8988T (cell line): ENCODE results near the gene ARL6IP6.
"Not testable (repeated sequence)": the region's sequence is repeated elsewhere in the genome, so short reads cannot be mapped to it uniquely, and the experiment has no call there.

Source experiments
- DNase-seq: peaks from one replicate; pipeline ENCODE4 v3.0.0; 2011

The ARL6IP6 gene

DNA sequence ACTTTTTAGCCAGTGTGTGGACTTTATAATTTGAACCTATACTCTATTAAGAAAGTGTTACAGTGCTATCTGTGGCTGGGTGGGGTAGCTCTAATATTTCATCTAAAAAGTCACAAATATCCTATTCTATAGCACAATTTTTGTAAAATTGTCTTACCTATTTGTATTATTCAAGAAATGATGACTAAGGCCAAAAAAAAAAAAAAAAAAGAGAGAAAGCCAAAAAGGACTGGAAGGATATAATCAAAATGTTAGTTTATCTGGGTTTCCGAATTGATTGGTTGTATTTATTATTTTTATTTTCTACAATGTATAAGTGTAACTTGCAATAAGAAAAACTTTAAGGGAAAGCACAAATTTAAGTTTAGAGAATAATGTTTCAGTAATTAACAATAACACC lies 5.5 kb downstream of the ARL6IP6 start:
- DNase-seq, result no peak

DNA sequence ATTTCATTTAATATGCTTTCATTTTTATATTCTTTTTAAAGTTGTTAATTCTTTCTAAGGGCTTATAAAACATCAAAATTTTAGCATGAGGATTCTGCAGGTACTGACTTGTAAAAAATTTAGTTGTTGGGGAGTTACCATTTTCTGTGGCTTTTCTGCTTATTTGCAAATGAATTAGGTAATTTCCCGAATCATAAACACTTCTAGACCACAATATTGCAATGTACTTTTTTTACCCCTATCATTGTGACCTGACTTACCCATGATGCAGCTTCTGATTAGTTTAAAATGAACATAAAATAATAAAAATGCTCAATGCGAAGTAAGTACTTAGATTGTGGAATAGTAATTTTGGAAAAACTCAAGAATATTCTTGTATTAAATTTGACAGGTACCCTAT lies 11.4 kb downstream of the ARL6IP6 start:
- no peak for DNase-seq

DNA sequence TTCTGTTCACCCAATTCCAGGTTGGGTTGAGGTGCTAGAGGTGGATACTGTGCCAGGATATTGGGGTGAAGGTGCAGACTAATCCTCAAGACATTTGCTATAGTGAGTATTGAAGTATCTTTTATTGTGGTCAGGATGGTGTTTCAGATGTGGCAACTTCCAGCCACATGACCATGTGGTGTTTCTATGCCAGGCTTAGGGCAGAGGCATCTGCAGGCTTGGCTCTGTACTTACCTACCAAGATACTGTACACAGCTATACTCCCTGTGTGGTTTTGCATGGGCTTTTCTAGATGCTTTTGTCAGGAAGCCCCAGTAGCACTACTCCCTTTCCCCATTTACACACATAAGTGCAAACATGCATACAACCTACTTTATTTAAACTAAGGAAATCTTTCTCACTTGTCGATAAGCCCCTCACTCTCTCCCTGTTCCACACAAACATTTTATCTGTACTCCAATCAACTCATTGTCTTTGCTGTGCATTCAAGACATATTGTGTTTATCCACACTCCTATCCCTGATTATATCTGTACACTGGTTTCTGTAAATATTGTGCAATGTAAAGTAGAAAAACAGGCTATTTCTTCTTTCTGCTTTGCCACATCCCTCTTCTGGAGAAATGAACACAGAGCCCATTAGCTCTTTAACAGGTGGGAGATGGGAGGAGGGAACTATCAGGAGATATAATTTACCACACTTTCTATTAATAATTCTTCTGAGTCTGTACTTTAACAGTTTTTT lies 12.3 kb downstream of the ARL6IP6 start:
- no peak for DNase-seq

DNA sequence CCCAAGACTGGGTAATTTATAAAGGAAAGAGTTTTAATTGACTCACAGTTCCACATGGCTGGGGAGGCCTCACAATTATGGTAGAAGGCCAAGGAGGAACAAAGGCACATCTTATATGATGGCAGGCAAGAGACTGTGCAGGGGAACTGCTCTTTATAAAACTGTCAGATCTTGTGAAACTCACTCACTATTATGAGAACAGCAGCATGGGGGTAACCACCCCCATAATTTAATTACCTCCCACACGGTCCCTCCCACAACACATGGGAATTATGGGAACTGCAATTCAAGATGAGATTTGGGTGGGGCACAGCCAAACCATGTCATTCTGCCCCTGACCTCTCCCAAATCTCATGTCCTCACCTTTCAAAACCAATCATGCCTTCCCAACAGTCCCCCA lies 19.1 kb downstream of the ARL6IP6 start:
- not testable (repeated sequence) for DNase-seq

DNA sequence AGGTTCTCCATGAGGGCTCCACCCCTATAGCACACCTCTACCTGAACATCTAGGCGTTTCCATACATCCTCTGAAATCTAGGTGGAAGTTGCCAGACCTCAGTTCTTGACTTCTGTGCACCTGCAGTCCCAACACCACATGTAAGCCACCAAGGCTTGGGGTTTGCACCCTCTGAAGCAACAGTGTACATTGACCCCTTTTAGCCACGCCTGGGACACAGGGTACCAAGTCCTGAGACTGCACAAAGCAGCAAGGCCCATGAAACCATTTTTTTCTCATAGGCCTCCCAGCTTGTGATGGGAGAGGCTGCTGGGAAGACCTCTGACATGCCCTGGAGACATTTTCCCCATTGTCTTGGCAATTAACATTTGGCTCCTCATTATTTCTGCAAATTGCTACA lies 20.0 kb downstream of the ARL6IP6 start:
- DNase-seq, result no peak

DNA sequence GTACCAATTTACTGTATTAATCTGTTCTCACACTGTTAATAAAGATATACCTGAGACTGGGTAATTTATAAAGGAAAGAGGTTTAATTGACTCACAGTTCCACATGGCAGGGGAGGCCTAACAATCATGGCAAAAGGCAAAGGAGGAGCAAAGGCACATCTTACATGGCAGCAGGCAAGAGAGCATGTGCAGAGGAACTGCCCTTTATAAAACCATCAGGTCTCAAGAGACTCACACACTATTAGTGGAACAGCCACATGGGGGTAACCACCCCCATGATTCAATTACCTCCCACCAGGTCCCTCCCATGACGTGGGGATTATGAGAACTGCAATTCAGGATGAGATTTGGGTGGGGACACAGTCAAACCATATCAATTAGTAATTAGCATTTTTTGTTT lies 21.3 kb downstream of the ARL6IP6 start:
- not testable (repeated sequence) for DNase-seq

DNA sequence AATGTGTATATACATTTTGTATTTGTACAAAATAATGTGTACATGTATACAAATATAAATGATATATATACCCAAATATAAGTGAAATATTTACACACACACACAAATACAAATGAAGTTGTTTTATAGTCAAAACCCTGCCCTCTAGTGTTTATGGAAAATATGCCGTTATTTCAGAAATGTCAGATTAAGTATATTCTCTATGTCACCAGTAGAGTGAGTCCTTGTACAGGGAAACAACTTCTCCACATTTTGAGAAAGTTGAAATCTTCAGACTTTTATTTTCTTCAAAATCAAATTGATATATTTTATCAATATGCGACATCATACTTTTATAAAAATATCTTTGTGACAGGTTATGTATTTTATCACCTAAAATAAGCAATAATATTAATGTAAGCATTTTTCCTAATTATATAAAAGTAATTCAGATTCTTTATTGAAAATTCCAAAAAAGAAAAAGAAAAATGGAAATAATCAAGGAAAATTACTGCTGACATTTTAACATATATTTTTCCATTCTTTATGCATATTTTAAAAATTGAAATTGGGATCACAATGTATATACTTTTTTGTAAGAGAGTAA lies 22.4 kb downstream of the ARL6IP6 start:
- DNase-seq, result no peak

DNA sequence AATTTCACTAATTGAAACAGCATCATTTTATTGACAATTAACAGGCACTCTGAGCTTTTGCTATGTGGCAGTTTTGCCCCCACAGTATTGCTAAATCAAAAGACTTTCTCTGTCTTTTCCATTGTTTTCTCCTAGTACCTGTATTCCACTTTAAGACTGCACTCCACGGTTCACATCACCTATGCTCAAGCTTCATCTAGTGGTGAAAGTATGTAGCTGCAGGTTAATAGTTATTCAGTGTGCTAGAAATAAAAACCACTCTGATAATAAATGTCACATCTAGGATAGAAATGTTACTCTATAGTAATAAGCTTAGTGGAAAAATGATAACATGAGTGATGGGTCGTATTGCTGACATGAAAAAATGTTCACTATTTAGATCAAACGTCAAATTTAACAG lies 24.6 kb downstream of the ARL6IP6 start:
- no peak for DNase-seq

DNA sequence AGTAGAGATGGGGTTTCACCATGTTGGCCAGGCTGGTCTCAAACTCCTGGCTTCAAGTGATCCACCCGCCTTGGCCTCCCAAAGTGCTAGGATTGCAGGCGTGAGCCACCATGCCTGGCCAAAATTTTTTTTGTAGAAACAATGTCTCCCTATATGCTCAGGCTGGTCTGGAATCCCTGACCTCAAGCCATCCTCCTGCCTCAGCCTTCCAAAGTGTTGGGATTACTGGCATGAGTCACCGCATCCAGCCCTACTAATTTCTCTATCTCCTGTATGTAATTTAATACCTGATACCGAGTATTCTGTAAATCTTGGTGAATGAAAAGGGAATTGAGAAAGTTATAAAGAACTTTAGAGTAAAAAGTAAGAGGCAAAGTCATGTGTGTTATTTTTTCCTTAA lies 29.3 kb downstream of the ARL6IP6 start:
- DNase-seq, result not testable (repeated sequence)

DNA sequence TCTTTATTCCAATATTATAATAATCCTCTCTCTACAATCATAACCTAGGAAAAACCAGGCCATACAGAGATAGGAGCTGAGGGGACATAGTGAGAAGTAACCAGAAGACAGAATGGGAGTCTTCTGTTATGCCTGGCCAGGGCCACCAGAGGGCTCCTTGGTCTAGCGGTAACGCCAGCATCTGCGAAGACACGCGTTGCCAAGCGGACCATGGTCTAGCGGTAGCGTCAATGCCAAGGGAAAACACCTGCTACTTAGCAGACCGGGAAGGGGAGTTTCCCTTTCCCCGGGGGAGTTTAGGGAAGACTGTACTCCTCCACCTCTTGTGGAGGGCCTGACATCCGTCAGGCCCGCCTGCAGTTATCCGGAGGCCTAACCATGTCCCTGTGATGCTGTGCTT lies 36.6 kb downstream of the ARL6IP6 start:
- no peak for DNase-seq

DNA sequence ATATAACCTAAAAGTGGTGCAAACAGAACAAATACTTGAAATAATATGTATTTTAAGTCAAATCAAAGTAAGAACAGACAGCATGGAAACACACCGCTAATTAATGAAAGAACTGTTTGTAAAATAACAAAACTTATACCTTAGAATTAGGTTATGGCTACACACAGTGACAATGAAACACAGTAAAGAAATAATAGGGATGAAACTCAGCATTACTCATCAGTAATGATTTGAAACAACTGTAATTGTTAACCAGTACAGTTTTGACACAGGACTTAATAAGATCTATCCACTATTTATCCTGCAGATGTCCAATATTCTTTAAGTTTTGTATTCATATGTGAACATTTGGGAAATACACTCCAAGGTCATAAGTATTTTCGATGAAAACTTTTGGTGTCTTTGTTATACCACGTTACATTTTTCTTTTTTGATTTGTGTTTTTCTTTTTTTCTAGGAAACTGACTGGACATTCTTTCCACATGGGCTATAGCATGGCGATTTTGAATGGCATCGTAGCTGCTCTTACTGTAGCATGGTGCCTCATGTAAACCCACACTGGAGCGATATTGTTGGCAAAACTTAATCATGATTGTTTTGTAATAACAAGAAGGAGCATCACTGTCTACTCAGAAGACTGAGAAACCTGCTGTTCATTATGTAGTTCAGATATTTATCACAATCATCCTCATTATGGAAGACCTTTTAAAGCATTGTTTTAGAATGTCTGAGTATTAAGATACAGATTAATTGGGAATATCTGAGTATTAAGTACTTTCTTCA lies 41.1 kb downstream of the ARL6IP6 start:
- no peak for DNase-seq

DNA sequence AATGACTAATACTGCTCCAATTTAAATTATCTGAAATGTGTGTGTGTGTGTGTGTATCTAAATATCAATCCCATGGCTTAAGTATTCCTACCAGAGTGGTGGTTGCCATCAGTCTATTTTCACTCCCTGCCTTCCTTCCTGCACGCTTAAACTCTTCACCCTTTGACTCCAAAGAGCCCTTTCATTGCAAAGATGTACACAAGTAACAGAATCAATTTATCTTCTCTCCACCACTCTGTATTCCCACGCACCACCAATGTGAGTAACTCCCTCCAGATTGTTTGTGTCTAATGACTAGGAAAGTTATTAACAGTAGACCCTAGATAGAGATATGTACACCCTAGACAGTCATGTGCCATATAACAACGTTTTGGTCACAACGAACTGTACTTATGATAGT lies 42.8 kb downstream of the ARL6IP6 start:
- no peak for DNase-seq

DNA sequence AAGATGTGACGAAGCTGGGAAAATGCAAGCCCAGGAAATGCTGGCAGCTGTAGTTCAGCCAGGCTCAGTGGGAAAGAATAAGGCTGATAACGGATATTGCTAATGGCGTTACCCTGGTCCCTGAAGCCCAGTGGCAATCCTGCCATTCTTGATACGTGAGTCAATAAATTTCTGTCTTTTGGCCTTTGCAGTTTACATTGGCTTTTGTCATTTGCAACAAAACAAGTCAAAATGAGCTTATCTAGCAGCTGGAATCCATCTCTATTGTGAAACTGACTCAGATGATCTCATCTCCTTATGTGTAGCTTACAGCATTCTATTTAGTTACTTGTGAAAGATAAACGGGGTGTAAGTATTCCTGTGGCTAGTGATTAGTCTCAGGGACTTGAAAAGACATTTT lies 43.8 kb downstream of the ARL6IP6 start:
- DNase-seq, result no peak

DNA sequence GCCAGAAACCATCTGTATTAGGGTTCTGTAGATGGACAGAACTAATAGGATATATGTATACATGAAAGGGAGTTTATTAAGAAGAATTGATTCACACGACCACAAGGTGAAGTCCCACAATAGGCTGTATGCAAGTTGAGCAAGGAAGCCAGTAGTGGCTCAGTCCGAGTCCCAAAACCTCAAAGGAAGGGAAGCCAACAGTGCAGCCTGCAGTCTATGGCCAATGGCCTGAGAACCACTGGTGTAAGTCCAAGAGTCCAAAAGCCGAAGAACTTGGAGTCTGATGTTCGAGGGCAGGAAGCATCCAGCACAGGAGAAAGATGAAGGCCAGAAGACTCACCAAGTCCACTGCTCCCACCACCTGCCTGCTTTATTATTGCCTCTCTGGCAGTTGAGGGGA lies 44.8 kb downstream of the ARL6IP6 start:
- not testable (repeated sequence) for DNase-seq

DNA sequence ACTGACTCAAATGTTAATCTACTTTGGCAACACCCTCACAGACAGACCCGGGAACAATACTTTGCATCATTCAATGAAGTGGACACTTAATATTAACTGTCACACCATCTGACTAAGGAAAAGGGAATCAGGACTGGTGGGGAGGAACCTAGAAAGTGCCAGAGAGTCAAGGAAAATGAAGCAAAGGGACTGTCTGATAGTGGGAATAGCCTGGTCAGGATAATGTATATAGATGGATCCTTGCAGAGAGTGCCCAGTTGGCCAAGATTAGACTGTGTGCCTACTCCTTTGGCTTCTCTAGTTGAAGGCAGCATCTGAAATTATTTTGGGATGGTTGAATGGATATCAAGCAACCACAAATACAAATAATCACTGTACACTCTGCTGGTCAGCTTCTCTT lies 45.2 kb downstream of the ARL6IP6 start:
- no peak for DNase-seq

DNA sequence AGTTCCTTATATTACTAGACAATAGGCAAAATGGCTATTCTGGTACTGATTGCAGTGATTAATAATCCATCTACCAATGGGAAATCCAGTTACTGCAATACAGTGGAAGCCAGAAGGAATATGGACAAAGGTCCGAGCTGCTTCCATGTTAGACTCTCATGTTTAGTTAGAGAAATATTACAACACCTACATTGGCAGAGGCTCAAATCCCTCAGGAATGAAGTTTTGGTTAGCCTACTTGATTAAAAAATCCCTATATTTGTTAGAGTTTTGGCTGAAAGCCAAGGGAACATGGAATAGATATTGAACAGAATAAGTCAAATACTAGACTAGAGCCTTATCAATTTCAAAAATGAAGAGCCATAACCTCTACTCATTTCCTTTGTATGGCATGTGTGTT lies 48.5 kb downstream of the ARL6IP6 start:
- DNase-seq, result no peak

DNA sequence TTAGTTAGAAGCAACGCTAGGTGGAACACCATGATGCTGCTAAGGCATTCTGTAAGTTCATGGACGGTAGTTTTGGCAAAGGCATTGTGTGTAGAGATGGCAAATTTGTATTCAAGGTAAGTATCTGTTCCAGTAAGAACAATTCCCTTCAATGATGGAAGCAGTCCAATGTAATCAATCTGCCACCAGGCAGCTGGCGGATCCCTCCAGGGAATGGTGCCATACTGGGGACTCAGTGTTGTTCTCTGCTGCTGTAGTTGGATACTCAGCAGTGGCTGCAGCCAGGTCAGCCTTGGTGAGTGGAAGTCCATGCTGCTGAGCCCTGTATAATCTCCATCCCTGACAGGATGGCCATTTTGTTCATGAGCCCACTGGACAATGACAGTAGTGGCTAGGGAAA lies 62.8 kb downstream of the ARL6IP6 start:
- no peak for DNase-seq

DNA sequence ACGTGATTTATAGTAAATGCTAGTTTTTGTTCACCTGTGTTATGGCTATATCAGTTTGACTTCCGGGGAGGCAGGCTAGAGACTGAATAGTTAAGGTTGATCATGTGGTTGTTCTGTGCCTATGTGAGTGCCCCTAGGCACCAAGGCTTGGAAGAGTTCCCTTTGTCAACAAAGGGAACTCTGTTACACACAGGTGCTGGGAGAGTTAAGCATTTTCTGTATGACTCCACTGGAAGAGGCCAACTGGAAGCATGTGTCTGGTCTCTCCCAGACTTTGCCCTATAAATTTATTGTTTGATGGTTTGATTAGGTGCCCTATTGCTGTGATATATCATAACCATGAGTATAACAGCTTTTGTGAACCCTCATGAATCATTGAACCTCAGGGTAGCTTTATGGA lies 63.8 kb downstream of the ARL6IP6 start:
- DNase-seq, result no peak

DNA sequence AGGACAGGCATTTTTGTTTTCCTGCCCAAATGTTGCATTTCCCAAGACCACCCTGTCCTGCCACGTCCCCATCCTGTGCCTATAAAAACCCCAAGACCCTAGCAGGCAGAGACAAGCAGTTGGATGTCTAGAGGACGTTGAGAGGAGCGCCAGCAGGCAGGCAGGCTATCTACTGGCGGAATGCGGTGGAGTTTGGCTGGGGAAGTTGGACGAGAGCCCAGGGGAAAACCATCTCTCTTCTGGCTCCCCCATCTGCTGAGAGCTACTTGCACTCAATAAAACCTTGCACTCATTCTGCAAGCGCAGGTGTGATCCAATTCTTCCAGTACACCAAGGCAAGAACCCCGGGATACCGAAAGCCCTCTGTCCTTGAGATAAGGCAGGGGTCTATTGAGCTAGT lies 72.5 kb downstream of the ARL6IP6 start:
- no peak for DNase-seq

DNA sequence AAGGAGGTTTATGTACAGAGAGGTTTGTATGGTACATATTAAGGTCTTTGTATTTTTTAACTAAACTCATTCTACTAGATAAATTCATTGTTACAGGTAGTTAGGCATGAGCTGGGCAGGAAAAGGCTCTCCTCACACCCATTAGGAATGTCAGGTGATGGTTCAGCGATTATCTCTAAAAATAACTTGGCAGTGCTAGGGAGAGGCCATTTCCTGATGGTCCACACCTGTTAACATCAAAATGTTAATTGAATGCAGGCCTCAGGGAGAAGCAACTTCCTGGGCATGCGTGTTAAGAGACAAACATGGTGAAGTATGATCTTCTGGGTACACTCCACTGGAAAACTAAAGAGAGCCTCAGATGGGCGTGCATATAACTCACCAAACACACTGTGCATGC lies 73.6 kb downstream of the ARL6IP6 start:
- no peak for DNase-seq

DNA sequence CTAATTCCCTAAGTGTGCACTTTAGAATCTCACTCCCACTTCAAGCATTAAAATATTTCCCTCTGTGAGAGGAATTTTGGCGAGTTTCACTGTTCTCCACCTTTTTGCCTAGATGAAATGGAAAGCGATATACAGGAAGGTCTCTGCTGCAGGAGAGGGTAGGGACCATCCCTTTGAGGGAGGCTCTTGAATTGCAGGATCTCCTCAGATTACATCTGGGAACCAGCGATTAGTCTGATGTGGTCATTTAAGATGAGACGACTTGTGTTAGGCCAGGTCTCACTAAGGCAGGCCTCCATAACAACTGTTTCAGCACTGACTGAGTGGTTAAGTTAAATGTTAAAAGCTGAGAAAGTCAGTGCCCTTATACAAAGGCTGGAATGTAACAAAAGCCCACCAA lies 74.6 kb downstream of the ARL6IP6 start:
- no peak for DNase-seq

DNA sequence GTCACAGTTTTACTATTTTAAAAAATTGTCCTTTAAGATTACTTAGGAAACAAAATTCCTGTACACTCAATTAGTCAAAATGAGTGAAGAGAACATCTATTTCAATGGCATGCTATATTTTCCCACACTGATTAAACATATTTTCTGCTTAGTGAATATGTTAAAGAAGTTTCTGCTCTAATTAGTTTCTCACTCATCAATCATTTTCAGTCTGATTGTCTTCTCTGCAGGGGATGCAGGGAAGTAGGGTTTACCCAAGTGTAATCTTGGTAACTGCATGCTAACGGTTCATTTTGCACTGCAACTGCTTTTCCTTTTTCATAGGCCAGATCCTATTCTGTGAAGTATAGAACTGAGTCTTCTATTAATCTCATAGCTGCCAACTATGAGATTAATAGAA lies 78.5 kb downstream of the ARL6IP6 start:
- DNase-seq, result no peak

DNA sequence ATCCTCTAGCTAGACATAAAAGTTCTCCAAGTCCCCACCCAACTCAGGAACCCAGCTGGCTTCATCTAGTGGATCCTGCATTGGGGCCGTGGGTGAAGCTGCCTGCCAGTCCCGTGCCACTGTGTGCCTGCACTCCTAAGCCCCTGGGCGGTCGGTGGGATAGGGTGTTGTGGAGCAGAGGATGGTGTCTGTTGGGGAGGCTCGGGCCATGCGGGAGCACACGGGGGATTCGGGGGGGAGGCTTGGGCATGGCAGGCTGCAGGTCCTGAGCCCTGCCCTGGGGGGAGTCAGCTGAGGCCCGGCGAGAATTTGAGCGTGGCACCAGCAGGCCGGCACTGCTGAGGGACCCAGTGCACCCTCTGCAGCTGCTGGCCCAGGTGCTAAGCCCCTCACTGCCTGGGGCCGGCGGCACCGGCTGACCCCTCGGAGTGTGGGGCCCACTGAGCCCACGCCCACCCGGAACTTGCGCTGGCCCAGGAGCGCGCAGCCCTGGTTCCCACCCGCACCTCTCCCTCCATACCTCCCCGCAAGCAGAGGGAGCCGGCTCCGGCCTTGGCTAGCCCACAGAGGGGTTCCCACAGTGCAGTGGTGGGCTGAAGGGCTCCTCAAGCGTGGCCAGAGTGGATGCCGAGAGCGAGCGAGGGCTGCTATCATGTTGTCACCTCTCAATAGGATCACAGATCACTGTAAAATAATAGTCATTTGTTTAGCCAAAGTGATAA lies 86.4 kb downstream of the ARL6IP6 start:
- no peak for DNase-seq

DNA sequence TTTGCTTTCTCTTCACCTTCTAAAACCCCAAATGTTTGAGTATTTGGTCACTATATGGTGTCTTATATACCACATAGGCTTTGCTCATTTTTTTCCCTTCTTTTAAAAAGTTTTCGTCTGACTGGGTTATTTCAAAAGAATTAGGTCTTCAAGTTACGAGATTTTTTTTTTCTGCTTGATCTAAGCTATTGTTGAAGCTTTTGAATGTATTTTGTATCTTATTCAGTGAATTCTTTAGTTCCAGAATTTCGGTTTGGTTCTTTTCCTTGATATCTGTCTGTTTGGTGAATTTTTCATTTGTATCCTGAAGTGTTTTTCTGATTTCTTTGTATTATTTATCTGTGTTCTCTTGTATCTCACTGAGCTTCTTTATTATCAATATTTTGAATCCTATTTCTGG lies 93.5 kb downstream of the ARL6IP6 start:
- no peak for DNase-seq
